Calu3 (cell line): ENCODE data around the gene PLA2G6. TPM values are rescaled to one million over a fixed set of nuclear protein-coding genes. Genes with fewer than 3 reads are reported as not detected.

Experiments
- BruUV-seq: library from RNA; stranded (reverse); fragments of 400-500 nt; replicated peaks from 2 replicates; lab custom pipeline; 2021; lab: Mats Ljungman, UMichigan
- CTCF ChIA-PET: fragments of 300-600 bp; sonication (Branson Sonifier 250); formaldehyde crosslinking; loops from one replicate; lab custom pipeline; 2022; ENCODE audit warnings: antibody characterized with exemption; lab: Charles Lee
- DNase-seq: peaks from one replicate; pipeline ENCODE4 v3.0.0; 2022
- H3K27ac Mint-ChIP-seq: one replicate; pipeline ENCODE4 v1.8.0; 2022; ENCODE audit warnings: mixed read lengths; ENCODE audit not compliant: unreplicated experiment
- H3K27me3 Mint-ChIP-seq: one replicate; pipeline ENCODE4 v1.8.0; 2022; ENCODE audit warnings: mixed read lengths; ENCODE audit not compliant: unreplicated experiment
- H3K36me3 Mint-ChIP-seq: one replicate; pipeline ENCODE4 v1.8.0; 2022; ENCODE audit warnings: mild to moderate bottlenecking, moderate library complexity, mixed read lengths; ENCODE audit not compliant: insufficient read depth, unreplicated experiment
- H3K4me1 Mint-ChIP-seq: one replicate; pipeline ENCODE4 v1.8.0; 2022; ENCODE audit warnings: mild to moderate bottlenecking, low read depth, mixed read lengths; ENCODE audit not compliant: unreplicated experiment
- H3K4me3 Mint-ChIP-seq: one replicate; pipeline ENCODE4 v1.8.0; 2022; ENCODE audit warnings: mild to moderate bottlenecking, low read depth, moderate library complexity, mixed read lengths; ENCODE audit not compliant: unreplicated experiment
- H3K9me3 Mint-ChIP-seq: one replicate; pipeline ENCODE4 v1.8.0; 2022; ENCODE audit warnings: low read depth, mixed read lengths; ENCODE audit not compliant: unreplicated experiment
- CTCF ChIP-seq: fragments of 200-600 bp; IDR thresholded peaks from one replicate; pipeline ENCODE4 v1.8.0; 2022; ENCODE audit warnings: antibody characterized with exemption; ENCODE audit not compliant: unreplicated experiment
- intact Hi-C: fragments of 100-400 bp; cut with micrococcal nuclease; formaldehyde crosslinking; loops from one replicate; pipeline ENCODE4 v1.10.0; 2022; ENCODE audit not compliant: unreplicated experiment
- total RNA-seq: library from RNA; stranded (reverse); gene quantifications from 2 replicates; pipeline ENCODE4 v1.2.3, GENCODE V29; 2022

Gene PLA2G6
- total RNA-seq, 1 experiment from 2014 or later = 43.5 TPM

- BruUV-seq = no TSS peak
- DNase-seq = no peak
- CTCF ChIA-PET = interaction anchor here (0.6 to 0.7 kb wide), 3 partner anchors 31 to 76 kb away, joined by 3 to 9 read pairs (median 3); no protein-coding TSS in a partner anchor
- intact Hi-C loops = no loop called here
- peaks cover 62% of the 10 kb centered on the region for H3K36me3 Mint-ChIP-seq
- no peaks in the 10 kb centered on the region for H3K9me3 Mint-ChIP-seq
- peaks cover 88% of the 10 kb centered on the region for H3K4me1 Mint-ChIP-seq
- no peaks in the 10 kb centered on the region for H3K27me3 Mint-ChIP-seq
- TF ChIP-seq CTCF = no peak
- no peak overlapping the region for H3K4me3 Mint-ChIP-seq
- peak overlapping the region; percentile 95 for H3K27ac Mint-ChIP-seq
These were observed 4.6 kb downstream of the PLA2G6 start for GRCh38 chr22:38177044-38177443.

DNA sequence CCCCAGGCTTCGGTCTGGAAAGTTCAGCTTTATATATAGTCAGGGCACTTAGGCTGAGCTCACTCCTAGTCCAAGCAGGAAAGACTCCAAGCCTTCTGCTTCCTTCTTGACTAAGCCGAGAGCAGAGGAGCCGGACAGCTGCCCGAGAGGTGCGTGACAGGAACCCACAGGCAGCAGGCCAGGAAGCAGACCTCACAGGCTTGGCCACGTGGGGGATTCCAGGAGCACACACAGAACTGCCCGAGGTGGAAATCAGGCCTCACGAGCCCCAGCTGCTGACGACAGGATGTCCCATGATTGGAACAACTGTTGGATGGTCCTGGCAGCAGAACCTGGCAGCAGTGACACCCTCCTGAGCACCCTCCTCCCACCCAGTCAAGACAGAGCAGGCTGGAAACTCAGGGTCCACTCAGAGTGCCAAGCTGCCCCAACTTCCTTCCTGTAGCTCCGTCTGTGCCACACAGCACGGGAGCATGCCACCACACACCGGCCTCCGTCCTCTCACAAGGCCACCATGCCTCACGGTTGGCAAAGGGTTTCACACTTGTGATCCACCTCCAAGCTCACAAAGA is 5.4 kb downstream of the PLA2G6 start:
- DNase-seq = peak; percentile 52
- Mint-ChIP-seq H3K9me3 (no peaks in the 10 kb centered on the region), H3K4me1 (peaks cover 86% of the 10 kb centered on the region), H3K27ac (peak overlapping the region; percentile 95), H3K27me3 (no peaks in the 10 kb centered on the region), H3K4me3 (no peak overlapping the region), H3K36me3 (peaks cover 55% of the 10 kb centered on the region)
- intact Hi-C loops = no loop called here
- BruUV-seq = no TSS peak
- TF ChIP-seq CTCF = no peak
- CTCF ChIA-PET = interaction anchor here (0.6 kb wide), 1 partner anchor 30 kb away, joined by 3 read pairs; no protein-coding TSS in a partner anchor

DNA sequence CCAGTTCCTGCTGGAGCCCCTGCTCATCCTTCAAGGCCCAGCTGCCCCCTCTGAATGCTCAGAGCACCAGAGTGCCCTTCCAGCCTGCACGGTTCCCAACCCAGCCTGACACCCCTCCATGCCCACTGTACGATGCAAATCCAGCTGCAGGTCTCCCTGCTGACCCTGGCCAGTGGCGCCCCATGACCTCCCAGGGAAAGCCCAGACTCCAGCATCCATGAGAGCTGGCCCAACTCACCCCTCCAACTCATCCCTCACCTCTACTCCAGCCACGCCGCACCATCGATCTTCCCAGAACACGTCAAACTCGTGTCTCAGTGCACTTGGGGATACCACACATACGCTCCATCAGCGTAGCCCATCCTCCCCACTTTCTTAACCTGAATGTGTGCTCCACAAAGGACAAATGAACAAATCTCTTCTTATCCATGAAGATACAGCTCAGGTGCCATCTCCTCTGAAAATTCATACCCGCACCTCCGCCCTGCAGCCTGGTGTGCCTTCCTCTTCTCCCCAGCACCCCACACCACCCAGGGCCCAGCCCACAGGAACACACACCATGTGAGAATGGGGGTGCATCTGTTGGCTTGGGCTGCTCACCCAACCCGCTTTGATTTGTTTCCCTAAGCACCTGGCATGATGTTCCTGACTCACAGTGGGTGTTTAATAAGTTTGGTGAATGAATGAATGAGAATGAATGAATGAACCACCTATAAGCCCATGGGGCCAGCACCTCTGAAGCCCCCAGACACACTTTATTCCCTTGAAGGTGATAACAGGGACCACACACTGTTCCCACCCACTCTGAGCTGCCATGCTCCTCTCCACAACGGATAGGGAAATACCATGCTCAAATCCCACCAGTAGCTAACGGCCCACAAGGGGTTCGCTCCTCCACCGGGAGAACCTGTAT is 6.2 kb downstream of the PLA2G6 start:
- no peak for TF ChIP-seq CTCF
- H3K27ac Mint-ChIP-seq = peak overlapping the region; percentile 95
- BruUV-seq = no TSS peak
- no peaks in the 10 kb centered on the region for H3K27me3 Mint-ChIP-seq
- CTCF ChIA-PET = no interaction called here
- H3K36me3 Mint-ChIP-seq = peaks cover 47% of the 10 kb centered on the region
- intact Hi-C loops = no loop called here
- no peaks in the 10 kb centered on the region for H3K9me3 Mint-ChIP-seq
- no peak overlapping the region for H3K4me3 Mint-ChIP-seq
- no peak for DNase-seq
- H3K4me1 Mint-ChIP-seq = peaks cover 78% of the 10 kb centered on the region

- H3K9me3 Mint-ChIP-seq = no peaks in the 10 kb centered on the region
- no peak for TF ChIP-seq CTCF
- H3K27ac Mint-ChIP-seq = peak overlapping the region; percentile 95
- intact Hi-C loops = no loop called here
- H3K4me1 Mint-ChIP-seq = peaks cover 70% of the 10 kb centered on the region
- no peaks in the 10 kb centered on the region for H3K27me3 Mint-ChIP-seq
- H3K4me3 Mint-ChIP-seq = no peak overlapping the region
- DNase-seq = no peak
- no TSS peak for BruUV-seq
- H3K36me3 Mint-ChIP-seq = peaks cover 38% of the 10 kb centered on the region
- CTCF ChIA-PET = no interaction called here
These were observed 7.0 kb downstream of the PLA2G6 start for GRCh38 chr22:38174626-38175025.
